ENCODE measurements around the gene STXBP1.

The STXBP1 gene

DNA sequence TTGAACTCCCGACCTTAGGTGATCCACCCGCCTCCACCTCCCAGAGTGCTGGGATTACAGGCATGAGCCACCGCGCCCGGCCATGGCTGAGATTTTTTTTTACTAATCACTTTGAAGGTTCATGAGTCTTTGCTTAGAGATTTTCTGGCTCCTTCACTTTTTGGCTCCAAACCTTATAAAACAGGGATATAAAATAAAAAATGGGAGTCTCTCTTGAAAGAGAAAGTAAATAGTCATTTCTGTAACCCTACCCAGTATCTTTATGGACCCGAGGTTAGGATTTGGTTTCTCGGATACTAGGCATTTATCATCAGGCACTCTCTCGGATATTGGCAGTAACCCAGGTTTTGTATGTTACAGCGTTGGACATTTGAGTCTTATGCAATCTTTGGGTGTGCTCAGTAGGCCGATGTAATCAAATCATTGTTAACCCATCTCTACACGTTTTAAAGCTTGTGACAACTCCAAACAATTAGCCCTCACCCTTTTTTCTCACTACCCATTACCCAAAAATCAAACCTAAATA is 25.3 kb downstream of the STXBP1 start (continued):
- TF ChIP-seq, protein P1, sequence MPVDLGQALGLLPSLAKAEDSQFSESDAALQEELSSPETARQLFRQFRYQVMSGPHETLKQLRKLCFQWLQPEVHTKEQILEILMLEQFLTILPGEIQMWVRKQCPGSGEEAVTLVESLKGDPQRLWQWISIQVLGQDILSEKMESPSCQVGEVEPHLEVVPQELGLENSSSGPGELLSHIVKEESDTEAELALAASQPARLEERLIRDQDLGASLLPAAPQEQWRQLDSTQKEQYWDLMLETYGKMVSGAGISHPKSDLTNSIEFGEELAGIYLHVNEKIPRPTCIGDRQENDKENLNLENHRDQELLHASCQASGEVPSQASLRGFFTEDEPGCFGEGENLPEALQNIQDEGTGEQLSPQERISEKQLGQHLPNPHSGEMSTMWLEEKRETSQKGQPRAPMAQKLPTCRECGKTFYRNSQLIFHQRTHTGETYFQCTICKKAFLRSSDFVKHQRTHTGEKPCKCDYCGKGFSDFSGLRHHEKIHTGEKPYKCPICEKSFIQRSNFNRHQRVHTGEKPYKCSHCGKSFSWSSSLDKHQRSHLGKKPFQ (tag by site-specific recombination; IDR thresholded peaks at IDR 0.05), result 0 out of 2 replicates have a peak, but pooled peaks have one; percentile 13
- TF ChIP-seq ZNF10 (tag by site-specific recombination; IDR thresholded peaks at IDR 0.05) (no peak), CTCF (tag by site-specific recombination; IDR thresholded peaks at IDR 0.05) (no peak), ZNF785 (tag by site-specific recombination; IDR thresholded peaks at IDR 0.05) (no peak), ZNF561 (tag by site-specific recombination; IDR thresholded peaks at IDR 0.05; ENCODE audit: borderline replicate concordance) (0 out of 2 replicates have a peak, but pooled peaks have one; percentile 56), ZNF645 (tag by site-specific recombination; IDR thresholded peaks at IDR 0.05) (no peak), EGR2 (tag by site-specific recombination; IDR thresholded peaks at IDR 0.05; ENCODE audit: low read depth) (no peak), ZNF596 (tag by site-specific recombination; IDR thresholded peaks at IDR 0.05) (0 out of 2 replicates have a peak, but pooled peaks have one; percentile 8), ZNF626 (tag by site-specific recombination; IDR thresholded peaks at IDR 0.05) (no peak), SCRT2 (tag by site-specific recombination; IDR thresholded peaks at IDR 0.05) (0 out of 2 replicates have a peak, but pooled peaks have one; percentile 48), ZNF677 (tag by site-specific recombination; IDR thresholded peaks at IDR 0.05) (no peak), ZSCAN16 (tag by site-specific recombination; IDR thresholded peaks at IDR 0.05) (no peak), ZNF629 (tag by site-specific recombination; IDR thresholded peaks at IDR 0.05) (0 out of 2 replicates have a peak, but pooled peaks have one; percentile 23), ZXDB (tag by site-specific recombination; IDR thresholded peaks at IDR 0.05) (0 out of 2 replicates have a peak, but pooled peaks have one; percentile 30), ZEB2 (tag by site-specific recombination; IDR thresholded peaks at IDR 0.05) (0 out of 2 replicates have a peak, but pooled peaks have one; percentile 26), ZNF366 (tag by site-specific recombination; conservative IDR thresholded peaks at IDR 0.05) (0 out of 2 replicates have a peak, but pooled peaks have one; percentile 38), ZNF555 (tag by site-specific recombination; conservative IDR thresholded peaks at IDR 0.05) (no peak), KLF10 (tag by site-specific recombination; IDR thresholded peaks at IDR 0.05) (no peak), OSR2 (tag by site-specific recombination; IDR thresholded peaks at IDR 0.05) (no peak), GFI1B (tag by site-specific recombination; IDR thresholded peaks at IDR 0.05) (no peak), ZNF530 (tag by site-specific recombination; IDR thresholded peaks at IDR 0.05; ENCODE audit: low read depth) (no peak), ZNF214 (tag by site-specific recombination; IDR thresholded peaks at IDR 0.05; ENCODE audit: borderline replicate concordance) (no peak), ZBTB17 (tag by site-specific recombination; IDR thresholded peaks at IDR 0.05) (peak; percentile 81), WT1 (tag by site-specific recombination; IDR thresholded peaks at IDR 0.05) (peak; percentile 36; the same call in 1 of the 2 replicates), SP7 (tag by site-specific recombination; IDR thresholded peaks at IDR 0.05) (0 out of 2 replicates have a peak, but pooled peaks have one; percentile 29), AEBP2 (tag by site-specific recombination; IDR thresholded peaks at IDR 0.05; ENCODE audit: borderline replicate concordance) (no peak), ZNF335 (tag by site-specific recombination; conservative IDR thresholded peaks at IDR 0.05) (peak; percentile 57; the same call in 1 of the 2 replicates)
- TF ChIP-seq, protein P2, sequence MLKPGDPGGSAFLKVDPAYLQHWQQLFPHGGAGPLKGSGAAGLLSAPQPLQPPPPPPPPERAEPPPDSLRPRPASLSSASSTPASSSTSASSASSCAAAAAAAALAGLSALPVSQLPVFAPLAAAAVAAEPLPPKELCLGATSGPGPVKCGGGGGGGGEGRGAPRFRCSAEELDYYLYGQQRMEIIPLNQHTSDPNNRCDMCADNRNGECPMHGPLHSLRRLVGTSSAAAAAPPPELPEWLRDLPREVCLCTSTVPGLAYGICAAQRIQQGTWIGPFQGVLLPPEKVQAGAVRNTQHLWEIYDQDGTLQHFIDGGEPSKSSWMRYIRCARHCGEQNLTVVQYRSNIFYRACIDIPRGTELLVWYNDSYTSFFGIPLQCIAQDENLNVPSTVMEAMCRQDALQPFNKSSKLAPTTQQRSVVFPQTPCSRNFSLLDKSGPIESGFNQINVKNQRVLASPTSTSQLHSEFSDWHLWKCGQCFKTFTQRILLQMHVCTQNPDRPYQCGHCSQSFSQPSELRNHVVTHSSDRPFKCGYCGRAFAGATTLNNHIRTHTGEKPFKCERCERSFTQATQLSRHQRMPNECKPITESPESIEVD (tag by site-specific recombination; IDR thresholded peaks at IDR 0.05), result peak; percentile 88

Data from HEK293 (cell line).